Stimulated activated CD8-positive, alpha-beta memory T cell treated with anti-CD3 and anti-CD28 coated beads, Interleukin-4, amount 100 ng/mL, for 24 hours (primary cell): Measurements from ENCODE around the gene ADSL.

Experiments
- DNase-seq: peaks from one replicate; pipeline ENCODE4 v3.0.0-alpha.2; 2020; ENCODE audit warnings: low read depth

The ADSL gene

DNA sequence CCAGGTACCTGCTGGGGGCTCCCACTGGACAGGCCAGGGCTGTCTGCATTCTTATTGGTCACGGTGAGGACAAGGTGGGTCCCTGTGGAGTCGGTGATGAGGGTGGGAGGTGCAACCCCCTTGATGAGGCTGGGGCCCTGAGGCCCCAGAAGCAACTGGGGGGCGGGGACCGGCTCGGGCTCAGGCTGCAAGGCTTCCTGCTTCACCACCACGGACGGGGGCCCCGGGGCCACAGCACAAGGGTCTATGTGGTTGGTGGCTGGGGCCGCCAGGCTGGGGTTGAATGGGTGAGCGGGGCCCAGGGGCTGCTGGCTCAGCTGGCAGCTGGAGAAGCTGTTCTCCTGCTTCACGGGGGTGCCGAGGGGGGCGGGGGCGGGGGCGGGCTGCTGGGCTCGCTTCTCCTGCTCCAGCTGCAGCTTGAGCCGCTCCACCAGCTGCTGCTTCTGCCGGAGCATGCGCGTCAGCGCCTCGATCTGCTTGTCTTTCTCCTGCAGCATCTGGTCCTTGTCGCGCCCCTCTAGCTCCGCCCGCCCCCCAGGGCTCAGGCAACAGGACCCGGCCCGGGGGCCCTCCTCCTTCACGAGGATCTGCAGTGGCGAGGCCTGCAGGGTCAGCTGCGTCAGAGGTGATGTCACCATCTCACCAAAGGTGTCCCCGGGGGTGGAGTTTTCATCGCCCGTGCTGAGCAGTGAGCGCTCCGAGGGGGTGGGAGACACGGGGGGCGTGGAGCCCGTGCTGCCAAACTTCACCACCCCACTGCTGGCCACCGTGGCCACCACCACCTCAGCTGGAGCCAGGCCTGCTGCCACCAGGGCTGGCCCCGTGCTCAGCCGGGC, 72.3 kb downstream of the ADSL start:
- no peak for DNase-seq

GRCh38 chr22:40419718-40420117, 73.4 kb downstream of the ADSL start:
- DNase-seq: no peak

- no peak for DNase-seq
These were observed 74.2 kb downstream of the ADSL start for GRCh38 chr22:40420341-40421081.

DNA sequence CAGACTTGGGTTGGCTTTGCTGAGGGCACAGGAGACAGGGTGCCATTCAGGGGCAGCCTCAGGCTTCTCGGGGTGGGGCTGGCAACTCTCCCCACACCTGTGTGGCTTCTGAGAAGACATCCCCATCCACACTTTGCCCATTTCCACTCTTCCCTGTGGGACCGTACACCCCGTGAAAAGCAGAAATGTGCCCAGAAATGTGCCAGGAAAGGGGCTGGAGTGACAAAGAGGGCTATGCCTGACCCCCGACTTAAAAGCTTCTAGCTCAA, 74.7 kb downstream of the ADSL start:
- DNase-seq: no peak

GRCh38 chr22:40421941-40422340, 75.6 kb downstream of the ADSL start:
- no peak for DNase-seq

- no peak for DNase-seq
These were observed 76.4 kb downstream of the ADSL start for GRCh38 chr22:40422558-40423309.

GRCh38 chr22:40423310-40423688, 77.0 kb downstream of the ADSL start:
- no peak for DNase-seq

- DNase-seq: no peak
These were observed 77.8 kb downstream of the ADSL start for GRCh38 chr22:40423882-40424640.

- DNase-seq: no peak
These were observed 78.8 kb downstream of the ADSL start for GRCh38 chr22:40425082-40425481.

DNA sequence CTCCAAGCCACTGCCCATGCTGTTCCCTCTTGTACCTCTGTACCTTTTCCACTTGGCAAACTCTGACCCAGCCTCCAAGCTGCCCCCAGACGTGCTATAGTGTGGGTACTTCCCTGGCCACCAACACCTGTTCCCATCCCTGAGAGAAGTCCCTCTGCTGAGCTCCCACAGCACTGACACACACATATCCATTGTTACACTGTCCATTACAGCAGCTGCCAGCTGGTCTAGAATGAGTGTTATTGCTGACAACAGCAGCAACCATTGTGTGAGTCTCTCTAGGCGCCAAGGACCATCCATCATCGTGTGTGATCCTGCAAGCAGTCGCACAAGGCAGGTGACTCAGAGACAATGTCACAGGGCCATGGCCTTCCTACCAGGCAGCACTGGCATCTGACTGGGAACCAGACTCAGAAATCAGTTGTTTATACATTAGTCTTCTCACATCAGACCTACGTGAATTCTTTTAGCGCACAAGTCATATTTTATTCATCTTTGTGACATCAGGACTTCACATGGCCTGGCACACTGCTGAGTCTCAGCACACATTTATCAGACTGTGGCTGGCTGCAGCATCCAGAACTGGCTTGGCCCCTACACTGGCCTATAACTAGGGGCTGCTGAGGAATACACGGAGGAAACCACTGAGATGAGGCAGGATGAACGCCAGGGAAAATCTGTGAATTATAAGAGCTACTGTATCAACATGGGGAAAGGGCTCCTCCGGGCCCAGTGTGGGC, 80.5 kb downstream of the ADSL start:
- DNase-seq: no peak

- DNase-seq: no peak
These were observed 82.5 kb downstream of the ADSL start for GRCh38 chr22:40428796-40429195.

GRCh38 chr22:40429481-40429880, 83.2 kb downstream of the ADSL start:
- DNase-seq: no peak

DNA sequence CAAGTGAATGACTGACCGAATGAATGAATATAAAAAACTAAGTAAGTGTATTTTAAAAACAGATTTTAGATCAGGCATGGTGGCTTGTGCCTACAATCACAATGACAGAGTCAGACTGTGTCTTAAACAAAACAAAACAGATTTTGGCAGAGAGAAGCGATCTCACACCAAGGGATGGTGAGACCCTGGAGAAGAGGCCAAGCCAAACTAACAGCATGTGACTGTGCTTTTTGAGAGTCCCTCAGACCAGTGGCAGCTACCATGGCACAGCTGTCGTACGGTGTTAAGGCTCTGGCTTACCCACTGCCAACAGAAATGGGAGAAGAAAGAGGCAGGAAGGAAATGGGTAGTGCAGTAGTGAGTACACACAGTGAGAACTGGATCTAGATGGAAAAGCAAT, 84.7 kb downstream of the ADSL start:
- DNase-seq: no peak

DNA sequence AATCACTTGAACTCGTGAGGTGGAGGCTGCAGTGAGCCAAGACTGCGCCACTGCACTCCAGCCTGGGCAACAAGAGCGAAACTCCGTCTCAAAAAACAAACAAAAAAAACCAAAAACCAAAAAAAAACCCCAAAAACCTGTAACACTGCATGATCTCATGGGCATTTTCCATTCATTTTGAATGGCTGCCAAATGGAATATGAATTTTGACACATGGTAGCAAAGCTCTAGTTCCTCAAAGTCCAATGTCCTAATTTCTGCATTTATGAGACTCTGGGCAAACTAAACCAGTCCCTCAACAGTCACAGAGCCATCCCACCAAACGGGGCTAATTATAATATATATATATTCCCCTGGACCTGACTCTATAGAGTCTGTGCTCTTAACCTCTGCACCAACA, 85.9 kb downstream of the ADSL start:
- no peak for DNase-seq

GRCh38 chr22:40432625-40433024, 86.3 kb downstream of the ADSL start:
- no peak for DNase-seq

GRCh38 chr22:40433416-40434090, 87.3 kb downstream of the ADSL start:
- DNase-seq: no peak

GRCh38 chr22:40434106-40434505, 87.8 kb downstream of the ADSL start:
- no peak for DNase-seq

DNA sequence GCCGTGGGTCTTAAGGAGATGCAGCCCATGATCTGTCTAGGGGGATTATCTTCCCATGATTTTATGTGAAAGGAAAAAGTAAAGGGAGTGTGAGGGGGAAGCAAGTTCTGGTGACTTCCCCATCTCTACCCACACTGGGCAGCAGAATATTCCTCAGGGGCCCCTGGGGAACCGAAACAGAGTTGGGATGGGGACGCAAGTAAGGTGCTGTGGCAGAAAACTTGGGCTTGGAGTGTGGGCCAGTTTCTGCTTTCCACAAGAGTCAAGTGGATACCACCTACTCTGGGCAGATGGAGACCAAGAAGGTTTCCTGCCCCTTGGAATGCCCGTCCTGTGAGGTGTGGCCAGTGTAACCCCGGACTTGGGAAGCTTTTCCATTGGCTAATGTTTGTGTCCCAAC, 88.4 kb downstream of the ADSL start:
- no peak for DNase-seq

DNA sequence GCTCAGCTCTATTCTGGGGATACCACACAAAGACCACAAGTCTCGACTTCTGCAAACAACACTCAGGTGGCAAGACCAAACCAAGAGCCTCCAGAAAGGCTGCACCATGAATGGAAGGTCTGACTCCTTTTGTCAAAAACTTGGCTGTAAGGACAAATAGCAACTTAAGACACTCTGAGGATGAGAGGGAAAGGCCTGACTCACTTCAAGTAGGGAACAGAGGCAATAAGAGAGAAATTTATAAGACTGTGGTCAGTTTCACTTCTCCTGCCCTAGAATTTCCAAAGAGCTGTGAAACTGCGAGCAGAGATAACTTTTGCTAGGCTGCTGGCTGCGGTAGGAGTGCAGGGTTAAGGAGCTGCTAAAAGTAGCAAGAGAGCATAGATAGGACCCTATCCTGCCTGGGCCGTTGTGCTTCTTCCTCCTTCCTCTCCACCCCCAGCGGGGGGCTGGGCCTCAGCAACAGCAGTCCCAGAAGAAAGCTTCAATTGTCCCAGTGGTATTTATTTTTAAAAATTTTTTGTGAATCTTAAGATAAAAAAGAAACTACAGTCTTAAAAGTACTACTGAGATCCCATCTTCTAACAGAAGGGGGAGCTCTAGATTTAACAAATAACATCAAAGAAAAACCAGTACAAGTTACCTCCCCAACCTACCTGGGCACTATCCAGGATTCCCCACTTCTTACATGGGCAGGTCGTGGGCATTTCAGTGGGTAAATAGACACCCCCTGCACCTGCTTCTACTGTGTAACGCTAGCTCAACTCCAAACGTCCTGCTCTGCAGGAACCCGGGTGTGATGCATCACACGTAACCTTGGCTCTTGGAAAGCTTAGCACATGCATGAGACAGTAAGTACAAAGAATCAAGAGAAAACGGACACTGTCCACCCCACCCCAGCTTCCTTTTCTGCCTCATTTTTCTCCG, 90.5 kb downstream of the ADSL start:
- no peak for DNase-seq
